HG03520 (cell line): ENCODE data around the gene MEFV.
"Not testable (repeated sequence)": the region's sequence is repeated elsewhere in the genome, so short reads cannot be mapped to it uniquely, and the experiment has no call there.

Experiments
- ATAC-seq: cut with Tn5 transposase; IDR thresholded peaks from one replicate; pipeline ENCODE4 v1.9.1; 2021; ENCODE audit warnings: mild to moderate bottlenecking, moderate library complexity; ENCODE audit not compliant: unreplicated experiment

The MEFV gene

DNA sequence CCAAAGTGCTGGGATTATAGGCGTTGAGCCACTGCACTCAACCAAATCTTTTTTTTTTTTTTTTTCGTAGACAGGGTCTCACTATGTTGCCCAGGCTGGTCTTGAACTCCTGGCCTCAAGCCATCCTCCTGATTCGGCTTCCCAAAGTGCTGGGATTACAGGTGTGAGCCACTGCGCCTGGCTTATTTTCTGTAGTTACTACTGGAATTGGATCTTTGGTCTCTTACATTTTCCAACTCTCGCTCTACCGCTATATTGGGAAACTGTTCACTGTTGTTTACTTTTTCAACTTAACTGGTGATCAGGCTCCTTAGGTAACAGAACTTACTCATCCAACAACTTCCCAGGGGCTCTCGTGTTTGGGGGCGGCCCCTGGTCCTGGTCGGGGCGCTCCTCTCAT, 35.6 kb downstream of the MEFV start:
- ATAC-seq: no peak

DNA sequence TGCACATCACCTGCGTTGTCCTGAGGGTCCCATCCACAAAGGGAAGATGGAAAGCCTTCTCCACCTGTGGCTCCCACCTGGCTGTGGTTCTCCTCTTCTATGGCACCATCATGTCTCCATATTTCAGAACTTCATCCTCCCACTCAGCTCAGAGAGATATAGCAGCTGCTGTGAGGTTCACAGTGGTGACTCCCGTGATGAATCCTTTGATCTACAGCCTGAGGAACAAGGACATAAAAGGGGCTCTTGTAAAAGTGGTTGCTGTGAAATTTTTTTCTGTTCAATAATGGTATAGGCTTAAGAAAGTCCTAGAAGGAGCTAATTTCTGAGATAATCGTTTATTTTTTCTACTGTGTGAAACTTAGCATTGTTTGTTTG, 40.2 kb downstream of the MEFV start:
- ATAC-seq: no peak

DNA sequence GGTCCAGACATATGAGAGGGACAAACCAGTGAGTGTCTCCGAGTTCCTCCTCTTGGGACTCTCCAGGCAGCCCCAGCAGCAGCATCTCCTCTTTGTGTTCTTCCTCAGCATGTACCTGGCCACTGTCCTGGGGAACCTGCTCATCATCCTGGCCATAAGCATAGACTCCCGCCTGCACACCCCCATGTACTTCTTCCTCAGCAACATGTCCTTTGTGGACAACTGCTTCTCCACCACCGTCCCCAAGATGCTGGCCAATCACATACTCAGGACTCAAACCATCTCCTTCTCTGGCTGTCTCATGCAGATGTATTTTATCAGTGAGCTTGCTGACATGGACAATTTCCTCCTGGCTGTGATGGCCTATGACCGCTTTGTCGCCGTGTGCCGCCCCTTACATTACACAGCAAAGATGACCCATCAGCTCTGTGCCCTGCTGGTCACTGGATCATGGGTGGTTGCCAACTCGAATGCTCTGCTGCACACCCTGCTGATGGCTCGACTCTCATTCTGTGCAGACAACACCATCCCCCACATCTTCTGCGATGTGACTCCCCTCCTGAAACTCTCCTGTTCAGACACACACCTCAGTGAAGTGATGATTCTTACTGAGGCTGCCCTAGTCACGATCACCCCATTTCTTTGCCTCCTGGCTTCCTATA, 40.7 kb downstream of the MEFV start:
- ATAC-seq: no peak

DNA sequence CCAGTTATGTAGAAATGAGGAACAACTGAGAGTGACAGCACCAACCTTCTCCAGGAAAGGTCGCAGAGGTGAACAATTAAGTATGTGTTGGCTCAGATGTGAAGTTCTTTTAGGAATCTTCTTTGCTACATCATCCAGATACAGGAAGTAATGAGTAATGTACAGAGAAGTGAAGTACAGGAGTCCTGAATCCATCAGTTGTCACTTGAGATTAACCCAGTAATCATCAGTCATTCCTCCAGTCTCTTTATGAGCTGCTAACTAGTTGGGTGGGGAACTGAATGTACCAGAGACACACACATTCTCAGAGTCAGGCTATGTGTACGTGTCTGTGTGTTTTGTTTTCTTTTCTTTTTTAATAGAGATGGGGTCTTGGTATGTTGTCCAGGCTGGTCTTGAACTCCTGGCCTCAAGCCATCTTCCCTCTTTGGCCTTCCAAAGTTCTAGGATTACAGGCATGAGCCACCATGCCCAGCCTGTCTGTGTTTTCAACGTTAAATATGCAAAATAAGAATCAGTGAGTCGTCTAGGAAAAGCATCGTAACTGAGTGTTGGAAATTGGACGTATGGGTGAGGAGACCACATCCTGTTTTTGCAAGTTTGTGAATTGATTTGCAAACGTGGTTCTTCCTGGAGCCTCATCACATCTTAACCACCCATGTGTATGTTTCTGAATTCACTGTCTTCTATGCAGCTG, 41.4 kb downstream of the MEFV start:
- ATAC-seq: no peak

DNA sequence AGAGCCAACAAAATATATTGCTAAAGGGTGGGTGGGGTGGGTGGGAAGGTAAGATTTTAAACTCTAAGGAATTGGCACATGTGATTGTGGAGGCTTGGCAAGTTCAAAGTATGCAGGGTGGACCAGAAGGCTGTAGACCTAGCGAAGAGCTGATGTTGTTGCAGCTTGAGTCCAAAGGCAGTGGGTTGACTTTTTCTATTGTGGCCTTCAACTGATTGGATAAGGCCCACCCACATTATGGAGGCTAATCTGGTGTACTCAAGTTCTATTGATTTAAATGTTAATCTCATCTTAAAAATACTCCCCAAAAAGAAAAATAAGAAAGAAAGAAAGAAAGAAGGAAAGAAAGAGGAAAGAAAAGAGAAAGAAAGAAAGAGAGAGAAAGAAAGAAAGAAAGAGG, 43.9 kb downstream of the MEFV start:
- no peak for ATAC-seq

DNA sequence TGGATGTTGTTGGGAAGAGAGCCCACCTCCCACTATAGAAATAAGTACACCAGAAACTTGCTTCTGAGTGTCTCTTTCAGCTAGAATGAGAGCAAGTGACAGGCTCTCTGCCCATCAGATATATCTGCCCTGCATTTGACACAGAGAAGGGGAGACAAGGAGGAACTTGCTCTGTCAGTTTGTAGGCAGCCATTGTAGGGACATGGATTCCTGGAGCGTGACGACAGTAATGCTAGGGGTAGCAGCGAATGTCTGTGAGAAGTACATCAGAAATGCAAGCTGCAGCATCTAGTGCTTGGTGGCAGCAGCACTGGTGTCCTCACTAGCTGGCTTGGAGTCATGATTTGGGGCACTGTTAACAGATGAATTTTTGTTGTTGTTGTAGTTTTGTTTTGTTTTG, 44.4 kb downstream of the MEFV start:
- ATAC-seq: no peak

DNA sequence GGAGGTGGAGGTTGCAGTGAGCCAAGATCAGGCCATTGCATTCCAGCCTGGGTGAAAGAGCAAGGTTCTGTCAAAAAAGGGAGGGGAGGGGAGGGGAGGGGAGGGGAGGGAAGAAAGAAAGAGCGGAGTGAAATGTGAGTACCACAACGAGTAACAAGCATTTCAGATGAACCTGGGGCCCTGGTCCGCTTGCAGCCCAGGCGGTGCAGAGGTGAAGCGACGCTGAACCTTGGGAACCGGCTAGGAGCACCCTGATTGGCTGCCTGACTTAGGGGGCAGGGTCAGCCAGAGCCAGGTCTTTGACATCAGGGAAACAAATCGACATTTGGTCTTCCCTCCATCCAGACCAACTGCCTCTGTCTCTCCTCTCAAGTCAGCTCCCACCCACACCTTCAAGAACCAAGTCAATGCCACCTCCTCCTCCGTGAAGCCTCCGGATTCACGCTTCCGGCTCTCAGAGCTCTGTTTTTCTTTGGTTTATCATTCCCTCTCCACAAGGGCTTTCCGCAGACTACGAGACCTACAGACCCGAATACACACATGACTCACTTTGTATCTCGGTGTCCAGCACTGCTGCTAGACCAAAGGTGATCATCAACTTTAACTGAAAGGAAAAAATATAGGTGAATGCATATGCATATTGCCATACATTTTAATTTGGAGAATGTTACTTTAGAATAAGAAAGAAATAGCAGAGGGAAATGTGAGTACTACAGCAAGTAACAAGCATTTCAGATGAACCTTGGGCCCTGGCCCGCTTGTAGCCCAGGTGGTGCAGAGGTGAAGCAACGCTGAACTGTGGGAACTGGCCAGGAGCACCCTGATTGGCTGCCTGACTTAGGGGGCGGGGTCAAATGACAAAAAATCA, 49.1 kb downstream of the MEFV start:
- no peak for ATAC-seq

DNA sequence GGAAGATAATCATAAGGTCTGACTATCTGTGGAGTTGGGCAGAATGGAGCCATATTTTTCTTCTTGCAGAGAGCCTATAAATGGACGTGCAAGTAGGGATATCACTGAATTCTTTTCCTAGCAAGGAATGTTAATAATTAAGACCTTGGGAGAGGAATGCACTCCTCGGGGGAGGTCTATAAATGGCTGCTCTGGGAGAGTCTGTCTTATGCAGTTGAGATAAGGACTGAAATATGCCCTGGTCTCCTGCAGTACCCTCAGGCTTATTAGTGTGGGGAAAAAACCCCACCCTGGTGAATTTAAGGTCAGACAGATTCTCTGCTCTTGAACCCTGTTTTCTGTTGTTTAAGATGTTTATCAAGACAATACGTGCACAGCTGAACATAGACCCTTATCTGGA, 50.5 kb downstream of the MEFV start:
- not testable (repeated sequence) for ATAC-seq

DNA sequence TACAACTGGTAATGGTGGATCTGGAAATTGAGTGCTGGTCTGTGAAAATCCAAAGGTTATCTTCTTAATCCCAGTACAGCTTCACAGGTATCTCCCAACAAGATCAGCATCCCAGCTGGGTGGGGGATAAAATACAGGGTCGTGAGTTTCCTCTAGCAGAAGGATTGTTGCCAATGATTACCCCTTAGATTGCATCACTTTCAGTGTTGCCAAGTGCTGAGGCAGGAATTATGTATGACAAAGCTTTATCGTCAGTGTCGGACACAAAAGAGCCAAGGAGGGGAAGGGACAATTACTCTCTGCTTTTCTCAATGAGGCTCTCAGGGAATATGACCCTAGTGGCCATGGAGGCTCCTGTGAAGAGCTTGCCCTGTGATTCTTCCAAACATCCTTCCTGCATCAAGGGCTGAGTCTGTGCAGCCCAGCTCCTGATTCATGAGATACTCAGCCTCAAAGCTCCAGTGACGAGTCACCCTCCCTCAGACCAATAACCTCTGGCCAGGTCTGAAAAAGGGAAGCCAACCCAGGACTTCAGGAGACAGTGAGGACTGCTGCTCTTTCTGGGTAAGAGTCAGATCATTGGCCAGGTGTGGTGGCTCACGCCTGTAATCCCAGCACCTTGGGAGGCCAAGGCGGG, 53.4 kb downstream of the MEFV start:
- no peak for ATAC-seq

DNA sequence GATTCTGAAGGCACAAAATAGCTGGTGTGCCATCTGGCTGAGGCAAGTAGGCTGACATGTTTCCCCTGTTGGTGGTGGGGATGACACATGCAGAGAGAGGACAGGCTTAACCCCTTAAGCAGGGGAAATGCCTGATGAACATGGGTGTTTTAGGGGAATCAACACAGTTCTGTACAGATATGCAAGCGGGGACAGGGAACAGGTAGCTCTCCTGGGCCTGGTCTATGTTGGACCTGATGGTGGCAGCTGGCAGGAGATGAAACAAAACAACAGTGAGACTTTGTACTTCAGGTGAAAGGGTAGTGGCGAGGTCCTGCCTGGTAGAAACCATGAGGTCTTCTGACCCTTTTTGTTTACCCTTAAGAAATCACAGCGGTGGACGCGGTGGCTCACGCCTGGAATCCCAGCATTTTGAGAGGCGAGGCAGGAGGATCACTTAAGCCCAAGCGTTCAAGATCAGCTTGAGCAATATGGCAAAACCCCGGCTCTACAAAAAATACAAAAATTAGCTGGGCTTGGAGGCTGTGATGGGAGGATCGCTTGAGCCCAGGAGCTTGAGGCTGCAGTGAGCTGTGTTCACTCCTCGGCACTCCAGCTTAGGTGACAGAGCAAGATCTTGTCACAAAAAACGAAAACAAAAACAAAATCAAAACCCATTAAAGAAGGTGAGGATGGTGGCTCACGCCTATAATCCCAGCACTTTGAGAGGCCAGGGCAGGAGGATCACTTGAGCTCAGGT, 57.9 kb downstream of the MEFV start:
- ATAC-seq: no peak

DNA sequence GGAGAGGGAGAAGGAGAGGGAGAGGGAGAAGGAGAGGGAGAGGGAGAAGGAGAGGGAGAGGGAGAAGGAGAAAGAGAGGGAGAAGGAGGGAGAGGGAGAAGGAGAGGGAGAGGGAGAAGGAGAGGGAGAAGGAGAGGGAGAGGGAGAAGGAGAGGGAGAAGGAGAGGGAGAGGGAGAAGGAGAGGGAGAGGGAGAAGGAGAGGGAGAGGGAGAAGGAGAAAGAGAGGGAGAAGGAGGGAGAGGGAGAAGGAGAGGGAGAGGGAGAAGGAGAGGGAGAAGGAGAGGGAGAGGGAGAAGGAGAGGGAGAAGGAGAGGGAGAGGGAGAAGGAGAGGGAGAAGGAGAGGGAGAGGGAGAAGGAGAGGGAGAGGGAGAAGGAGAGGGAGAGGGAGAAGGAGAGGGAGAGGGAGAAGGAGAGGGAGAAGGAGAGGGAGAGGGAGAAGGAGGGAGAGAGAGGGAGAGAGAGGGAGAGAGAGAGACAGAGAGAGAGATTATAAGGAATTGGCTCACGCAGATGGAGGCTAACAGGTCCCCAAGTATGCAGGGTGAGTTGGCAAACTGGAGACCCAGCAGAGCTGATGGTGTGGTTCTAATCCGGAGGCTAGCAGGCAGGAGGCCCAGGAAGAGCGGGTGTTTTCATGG, 58.6 kb downstream of the MEFV start:
- ATAC-seq: not testable (repeated sequence)

DNA sequence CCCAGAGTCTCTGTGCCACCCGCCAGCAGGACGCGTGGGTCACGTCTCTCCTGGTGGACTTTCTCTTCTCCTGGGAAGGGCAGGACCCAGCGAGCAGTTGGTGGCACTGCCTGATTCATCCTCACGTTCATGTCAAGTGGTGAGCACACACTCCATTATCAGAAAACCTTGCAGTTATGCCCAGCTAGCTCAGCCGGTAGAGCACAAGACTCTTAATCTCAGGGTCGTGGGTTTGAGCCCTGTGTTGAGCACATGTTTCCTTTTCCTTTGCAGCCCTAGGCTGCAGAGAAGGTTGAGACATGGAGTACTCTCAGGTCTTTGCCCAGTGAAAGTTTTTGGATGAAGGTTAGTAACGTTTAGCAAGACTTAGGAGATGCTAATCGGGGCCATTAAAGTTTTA, 60.5 kb downstream of the MEFV start:
- ATAC-seq: no peak

DNA sequence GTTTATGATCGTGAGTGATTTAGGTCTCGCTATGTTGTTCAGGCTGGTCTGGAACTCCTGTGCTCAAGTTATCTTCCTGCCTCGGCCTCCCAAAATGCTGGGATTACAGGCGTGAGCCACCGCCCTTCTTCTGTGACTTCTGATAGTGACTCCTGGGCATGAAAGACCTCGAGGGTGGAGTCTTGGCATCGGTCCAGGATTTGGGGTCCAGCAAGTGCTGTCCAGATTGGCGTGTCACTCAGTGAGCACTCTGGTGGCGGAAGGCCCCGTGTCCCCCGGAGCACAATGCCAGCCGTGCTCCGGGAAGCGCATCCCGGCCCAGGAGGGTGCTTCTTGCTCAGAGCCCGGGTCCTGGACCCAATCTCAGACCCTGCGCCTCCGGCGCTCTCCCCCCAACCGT, 61.6 kb downstream of the MEFV start:
- no peak for ATAC-seq

DNA sequence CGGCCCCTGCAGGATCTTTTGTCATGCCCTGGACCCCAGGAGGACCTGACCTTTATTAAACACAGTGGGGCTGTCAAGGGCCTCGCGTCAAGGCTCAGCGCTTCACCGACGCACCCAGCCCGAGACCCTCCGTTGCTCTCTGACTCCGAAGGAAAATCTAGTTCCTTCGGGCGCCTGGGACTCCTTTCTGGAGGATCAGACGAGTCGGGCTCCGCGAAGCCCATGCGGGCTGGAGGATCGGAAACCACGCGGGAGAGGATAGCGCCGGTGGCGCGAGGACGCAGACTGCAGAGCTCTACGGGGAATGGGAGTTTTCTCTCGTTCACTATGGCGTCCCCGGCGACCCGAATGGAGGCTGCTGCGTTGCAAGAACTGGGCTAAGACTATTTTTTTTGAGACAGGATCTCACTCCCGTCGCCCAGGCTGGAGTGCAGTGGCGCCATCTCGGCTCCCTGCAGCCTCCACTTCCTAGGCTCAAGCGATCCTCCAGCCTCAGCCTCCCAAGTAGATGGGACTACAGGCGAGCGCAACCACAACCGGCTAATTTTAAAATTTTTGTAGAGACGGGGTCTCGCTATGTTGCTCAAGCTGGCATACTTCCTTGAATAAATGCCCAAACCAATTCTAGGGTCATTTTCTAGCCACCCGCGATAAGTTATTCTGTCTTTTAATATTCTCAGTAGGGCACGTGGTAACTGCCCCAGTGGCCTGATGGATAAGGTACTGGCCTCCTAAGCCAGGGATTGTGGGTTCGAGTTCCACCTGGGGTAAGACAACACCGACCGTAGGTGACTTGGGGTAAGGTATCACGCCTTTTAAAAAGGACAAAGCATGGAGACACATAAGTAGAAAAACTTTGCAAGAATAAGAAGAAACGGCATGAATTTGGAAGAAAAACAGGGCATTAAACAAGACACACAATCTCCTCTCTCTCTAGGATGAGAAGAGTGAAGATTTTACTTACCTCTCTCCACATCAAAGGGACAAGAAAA, 62.9 kb downstream of the MEFV start:
- no peak for ATAC-seq

DNA sequence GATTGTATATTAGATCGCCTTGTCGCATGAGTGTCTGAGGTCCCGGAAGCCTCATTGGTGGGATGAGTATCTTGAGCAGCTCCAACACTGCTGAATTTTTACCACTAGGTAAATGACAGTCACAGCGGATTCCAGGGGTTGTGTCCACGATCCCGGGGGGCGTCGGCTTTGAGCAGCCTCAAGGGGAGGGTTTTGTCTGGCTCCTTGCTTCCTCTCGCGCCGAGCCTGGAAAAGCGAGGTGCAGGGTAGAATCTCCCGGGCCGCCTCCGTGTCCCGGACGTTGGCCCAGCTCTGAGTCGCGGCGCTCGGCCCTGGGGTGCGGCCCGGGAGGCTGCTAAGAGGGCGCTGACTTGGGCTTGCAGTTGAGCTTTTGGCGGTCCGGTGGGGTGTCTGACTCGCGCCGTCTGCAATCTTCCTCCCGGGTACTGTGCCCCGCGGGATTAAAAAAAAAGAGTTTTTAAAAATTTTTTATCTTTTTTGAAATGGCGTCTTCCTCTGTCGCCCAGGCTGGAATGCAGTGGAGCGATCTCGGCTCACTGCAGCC, 63.9 kb downstream of the MEFV start:
- ATAC-seq: no peak
